Measurements from ENCODE around the gene DISC1. TPM values are rescaled to one million over a fixed set of nuclear protein-coding genes. Genes with fewer than 3 reads are reported as not detected.

Gene DISC1
- total and polyA plus RNA-seq, 2 experiments from 2014 or later = 2.1 to 6.5 TPM

DNA sequence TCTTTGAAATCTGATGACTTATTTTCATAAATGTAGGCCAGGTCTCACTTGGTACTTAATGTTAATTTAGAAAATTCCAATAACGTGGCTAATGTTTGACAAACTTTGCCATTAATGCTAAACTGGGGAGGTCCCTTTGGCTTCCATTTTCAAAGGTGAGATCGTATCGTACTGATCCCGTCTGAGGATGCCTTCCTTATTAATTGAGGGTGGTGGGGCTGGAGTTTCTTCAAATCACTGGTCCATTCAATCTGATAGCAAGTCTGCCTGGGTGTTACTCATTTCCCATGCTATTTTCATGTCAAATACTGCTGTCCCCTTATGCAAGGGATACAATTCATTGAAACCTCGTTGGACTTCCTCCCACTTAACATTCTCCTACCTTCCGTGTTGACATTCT, 327.1 kb downstream of the DISC1 start (continued):
- no peak for TF ChIP-seq NANOG (IDR thresholded peaks at IDR 0.05; ENCODE audit: borderline replicate concordance)
- no peak for TF ChIP-seq EZH2phosphoT487 (IDR thresholded peaks at IDR 0.05; ENCODE audit: unreplicated experiment)
- TF ChIP-seq STAT1 (IDR thresholded peaks at IDR 0.05; ENCODE audit: unreplicated experiment) = no peak
- TF ChIP-seq, protein P1, sequence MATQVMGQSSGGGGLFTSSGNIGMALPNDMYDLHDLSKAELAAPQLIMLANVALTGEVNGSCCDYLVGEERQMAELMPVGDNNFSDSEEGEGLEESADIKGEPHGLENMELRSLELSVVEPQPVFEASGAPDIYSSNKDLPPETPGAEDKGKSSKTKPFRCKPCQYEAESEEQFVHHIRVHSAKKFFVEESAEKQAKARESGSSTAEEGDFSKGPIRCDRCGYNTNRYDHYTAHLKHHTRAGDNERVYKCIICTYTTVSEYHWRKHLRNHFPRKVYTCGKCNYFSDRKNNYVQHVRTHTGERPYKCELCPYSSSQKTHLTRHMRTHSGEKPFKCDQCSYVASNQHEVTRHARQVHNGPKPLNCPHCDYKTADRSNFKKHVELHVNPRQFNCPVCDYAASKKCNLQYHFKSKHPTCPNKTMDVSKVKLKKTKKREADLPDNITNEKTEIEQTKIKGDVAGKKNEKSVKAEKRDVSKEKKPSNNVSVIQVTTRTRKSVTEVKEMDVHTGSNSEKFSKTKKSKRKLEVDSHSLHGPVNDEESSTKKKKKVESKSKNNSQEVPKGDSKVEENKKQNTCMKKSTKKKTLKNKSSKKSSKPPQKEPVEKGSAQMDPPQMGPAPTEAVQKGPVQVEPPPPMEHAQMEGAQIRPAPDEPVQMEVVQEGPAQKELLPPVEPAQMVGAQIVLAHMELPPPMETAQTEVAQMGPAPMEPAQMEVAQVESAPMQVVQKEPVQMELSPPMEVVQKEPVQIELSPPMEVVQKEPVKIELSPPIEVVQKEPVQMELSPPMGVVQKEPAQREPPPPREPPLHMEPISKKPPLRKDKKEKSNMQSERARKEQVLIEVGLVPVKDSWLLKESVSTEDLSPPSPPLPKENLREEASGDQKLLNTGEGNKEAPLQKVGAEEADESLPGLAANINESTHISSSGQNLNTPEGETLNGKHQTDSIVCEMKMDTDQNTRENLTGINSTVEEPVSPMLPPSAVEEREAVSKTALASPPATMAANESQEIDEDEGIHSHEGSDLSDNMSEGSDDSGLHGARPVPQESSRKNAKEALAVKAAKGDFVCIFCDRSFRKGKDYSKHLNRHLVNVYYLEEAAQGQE (IDR thresholded peaks at IDR 0.05; ENCODE audit: unreplicated experiment) = no peak
- TF ChIP-seq, protein P2, sequence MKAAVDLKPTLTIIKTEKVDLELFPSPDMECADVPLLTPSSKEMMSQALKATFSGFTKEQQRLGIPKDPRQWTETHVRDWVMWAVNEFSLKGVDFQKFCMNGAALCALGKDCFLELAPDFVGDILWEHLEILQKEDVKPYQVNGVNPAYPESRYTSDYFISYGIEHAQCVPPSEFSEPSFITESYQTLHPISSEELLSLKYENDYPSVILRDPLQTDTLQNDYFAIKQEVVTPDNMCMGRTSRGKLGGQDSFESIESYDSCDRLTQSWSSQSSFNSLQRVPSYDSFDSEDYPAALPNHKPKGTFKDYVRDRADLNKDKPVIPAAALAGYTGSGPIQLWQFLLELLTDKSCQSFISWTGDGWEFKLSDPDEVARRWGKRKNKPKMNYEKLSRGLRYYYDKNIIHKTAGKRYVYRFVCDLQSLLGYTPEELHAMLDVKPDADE (IDR thresholded peaks at IDR 0.05) = no peak
- no peak for TF ChIP-seq ZNF331 (CRISPR knock-in tag; IDR thresholded peaks at IDR 0.05; ENCODE audit: low read depth)

DNA sequence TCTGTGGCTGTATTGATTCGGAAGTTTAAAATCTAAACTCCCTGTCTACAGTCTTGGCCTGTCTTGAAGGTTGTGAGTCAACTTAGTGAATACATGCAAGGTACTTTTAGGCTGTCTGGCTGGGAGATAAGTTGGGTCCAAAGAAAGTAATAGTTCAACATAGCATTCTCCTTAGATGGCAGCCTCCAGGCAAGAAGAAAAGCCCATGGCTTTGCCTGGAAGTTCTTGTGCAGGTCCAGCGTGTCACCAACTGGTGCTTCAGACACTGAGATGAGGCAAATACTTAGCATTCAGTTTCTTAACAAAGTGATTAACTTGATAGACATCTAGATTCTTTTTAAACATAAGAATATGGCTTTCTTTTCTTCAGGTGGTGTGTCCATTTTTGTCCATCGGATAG, 328.2 kb downstream of the DISC1 start:
- ATAC-seq (no peak), DNase-seq (ENCODE audit: low spot score) (no peak)
- Mint-ChIP-seq H3K9me3 (no peaks in the 10 kb centered on the region; the same call in 2 of the 3 replicates), H3K4me1 (peaks cover 11% of the 10 kb centered on the region; the same call in 2 of the 3 replicates), H3K27ac (no peak overlapping the region), H3K36me3 (ENCODE audit: low read depth) (no peaks in the 10 kb centered on the region; the same call in 2 of the 3 replicates), H3K27me3 (ENCODE audit: insufficient read depth, low read depth, poor library complexity) (no peaks in the 10 kb centered on the region), H3K4me3 (no peak overlapping the region)
- Histone ChIP-seq H4K20me1 (replicated peaks; ENCODE audit: insufficient read depth) (no peaks in the 10 kb centered on the region), H3K79me2 (replicated peaks; ENCODE audit: insufficient read depth) (no peaks in the 10 kb centered on the region), H3K9me2 (ENCODE audit: insufficient read depth) (0 out of 2 replicates have a peak, but pooled peaks cover 16% of the 10 kb centered on the region), H3K27me3 (ENCODE audit: insufficient read depth) (no peaks in the 10 kb centered on the region), H3F3A (replicated peaks; ENCODE audit: low read depth) (no peaks in the 10 kb centered on the region), H3K27ac (ENCODE audit: low read depth) (no peak overlapping the region), H3K4me3 (no peak overlapping the region), H3K4me1 (ENCODE audit: insufficient read depth) (peaks cover 13% of the 10 kb centered on the region), H2AFZ (no peak overlapping the region), H3K4me2 (no peak overlapping the region), H3K36me3 (ENCODE audit: insufficient read depth) (no peaks in the 10 kb centered on the region)
- TF ChIP-seq POLR2AphosphoS5 (IDR thresholded peaks at IDR 0.05; ENCODE audit: low read depth) (no peak), EZH2phosphoT487 (IDR thresholded peaks at IDR 0.05; ENCODE audit: unreplicated experiment) (no peak), EZH2 (IDR thresholded peaks at IDR 0.05; ENCODE audit: low read depth, unreplicated experiment) (no peak), ZNF114 (CRISPR knock-in tag; IDR thresholded peaks at IDR 0.05) (no peak), CREB1 (CRISPR knock-in tag; IDR thresholded peaks at IDR 0.05; ENCODE audit: low read depth) (no peak)
- TF ChIP-seq, protein P3, sequence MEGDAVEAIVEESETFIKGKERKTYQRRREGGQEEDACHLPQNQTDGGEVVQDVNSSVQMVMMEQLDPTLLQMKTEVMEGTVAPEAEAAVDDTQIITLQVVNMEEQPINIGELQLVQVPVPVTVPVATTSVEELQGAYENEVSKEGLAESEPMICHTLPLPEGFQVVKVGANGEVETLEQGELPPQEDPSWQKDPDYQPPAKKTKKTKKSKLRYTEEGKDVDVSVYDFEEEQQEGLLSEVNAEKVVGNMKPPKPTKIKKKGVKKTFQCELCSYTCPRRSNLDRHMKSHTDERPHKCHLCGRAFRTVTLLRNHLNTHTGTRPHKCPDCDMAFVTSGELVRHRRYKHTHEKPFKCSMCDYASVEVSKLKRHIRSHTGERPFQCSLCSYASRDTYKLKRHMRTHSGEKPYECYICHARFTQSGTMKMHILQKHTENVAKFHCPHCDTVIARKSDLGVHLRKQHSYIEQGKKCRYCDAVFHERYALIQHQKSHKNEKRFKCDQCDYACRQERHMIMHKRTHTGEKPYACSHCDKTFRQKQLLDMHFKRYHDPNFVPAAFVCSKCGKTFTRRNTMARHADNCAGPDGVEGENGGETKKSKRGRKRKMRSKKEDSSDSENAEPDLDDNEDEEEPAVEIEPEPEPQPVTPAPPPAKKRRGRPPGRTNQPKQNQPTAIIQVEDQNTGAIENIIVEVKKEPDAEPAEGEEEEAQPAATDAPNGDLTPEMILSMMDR (conservative IDR thresholded peaks at IDR 0.05; ENCODE audit: low read depth in 2 of 2) = no peak
- TF ChIP-seq, protein P4, sequence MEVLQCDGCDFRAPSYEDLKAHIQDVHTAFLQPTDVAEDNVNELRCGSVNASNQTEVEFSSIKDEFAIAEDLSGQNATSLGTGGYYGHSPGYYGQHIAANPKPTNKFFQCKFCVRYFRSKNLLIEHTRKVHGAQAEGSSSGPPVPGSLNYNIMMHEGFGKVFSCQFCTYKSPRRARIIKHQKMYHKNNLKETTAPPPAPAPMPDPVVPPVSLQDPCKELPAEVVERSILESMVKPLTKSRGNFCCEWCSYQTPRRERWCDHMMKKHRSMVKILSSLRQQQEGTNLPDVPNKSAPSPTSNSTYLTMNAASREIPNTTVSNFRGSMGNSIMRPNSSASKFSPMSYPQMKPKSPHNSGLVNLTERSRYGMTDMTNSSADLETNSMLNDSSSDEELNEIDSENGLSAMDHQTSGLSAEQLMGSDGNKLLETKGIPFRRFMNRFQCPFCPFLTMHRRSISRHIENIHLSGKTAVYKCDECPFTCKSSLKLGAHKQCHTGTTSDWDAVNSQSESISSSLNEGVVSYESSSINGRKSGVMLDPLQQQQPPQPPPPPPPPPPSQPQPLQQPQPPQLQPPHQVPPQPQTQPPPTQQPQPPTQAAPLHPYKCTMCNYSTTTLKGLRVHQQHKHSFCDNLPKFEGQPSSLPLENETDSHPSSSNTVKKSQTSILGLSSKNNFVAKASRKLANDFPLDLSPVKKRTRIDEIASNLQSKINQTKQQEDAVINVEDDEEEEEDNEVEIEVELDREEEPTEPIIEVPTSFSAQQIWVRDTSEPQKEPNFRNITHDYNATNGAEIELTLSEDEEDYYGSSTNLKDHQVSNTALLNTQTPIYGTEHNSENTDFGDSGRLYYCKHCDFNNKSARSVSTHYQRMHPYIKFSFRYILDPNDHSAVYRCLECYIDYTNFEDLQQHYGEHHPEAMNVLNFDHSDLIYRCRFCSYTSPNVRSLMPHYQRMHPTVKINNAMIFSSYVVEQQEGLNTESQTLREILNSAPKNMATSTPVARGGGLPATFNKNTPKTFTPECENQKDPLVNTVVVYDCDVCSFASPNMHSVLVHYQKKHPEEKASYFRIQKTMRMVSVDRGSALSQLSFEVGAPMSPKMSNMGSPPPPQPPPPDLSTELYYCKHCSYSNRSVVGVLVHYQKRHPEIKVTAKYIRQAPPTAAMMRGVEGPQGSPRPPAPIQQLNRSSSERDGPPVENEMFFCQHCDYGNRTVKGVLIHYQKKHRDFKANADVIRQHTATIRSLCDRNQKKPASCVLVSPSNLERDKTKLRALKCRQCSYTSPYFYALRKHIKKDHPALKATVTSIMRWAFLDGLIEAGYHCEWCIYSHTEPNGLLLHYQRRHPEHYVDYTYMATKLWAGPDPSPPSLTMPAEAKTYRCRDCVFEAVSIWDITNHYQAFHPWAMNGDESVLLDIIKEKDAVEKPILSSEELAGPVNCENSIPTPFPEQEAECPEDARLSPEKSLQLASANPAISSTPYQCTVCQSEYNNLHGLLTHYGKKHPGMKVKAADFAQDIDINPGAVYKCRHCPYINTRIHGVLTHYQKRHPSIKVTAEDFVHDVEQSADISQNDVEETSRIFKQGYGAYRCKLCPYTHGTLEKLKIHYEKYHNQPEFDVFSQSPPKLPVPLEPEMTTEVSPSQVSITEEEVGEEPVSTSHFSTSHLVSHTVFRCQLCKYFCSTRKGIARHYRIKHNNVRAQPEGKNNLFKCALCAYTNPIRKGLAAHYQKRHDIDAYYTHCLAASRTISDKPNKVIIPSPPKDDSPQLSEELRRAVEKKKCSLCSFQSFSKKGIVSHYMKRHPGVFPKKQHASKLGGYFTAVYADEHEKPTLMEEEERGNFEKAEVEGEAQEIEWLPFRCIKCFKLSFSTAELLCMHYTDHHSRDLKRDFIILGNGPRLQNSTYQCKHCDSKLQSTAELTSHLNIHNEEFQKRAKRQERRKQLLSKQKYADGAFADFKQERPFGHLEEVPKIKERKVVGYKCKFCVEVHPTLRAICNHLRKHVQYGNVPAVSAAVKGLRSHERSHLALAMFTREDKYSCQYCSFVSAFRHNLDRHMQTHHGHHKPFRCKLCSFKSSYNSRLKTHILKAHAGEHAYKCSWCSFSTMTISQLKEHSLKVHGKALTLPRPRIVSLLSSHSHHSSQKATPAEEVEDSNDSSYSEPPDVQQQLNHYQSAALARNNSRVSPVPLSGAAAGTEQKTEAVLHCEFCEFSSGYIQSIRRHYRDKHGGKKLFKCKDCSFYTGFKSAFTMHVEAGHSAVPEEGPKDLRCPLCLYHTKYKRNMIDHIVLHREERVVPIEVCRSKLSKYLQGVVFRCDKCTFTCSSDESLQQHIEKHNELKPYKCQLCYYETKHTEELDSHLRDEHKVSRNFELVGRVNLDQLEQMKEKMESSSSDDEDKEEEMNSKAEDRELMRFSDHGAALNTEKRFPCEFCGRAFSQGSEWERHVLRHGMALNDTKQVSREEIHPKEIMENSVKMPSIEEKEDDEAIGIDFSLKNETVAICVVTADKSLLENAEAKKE (CRISPR knock-in tag; IDR thresholded peaks at IDR 0.05) = no peak
